Measurements from ENCODE around the gene WWOX. TPM values are rescaled to one million over a fixed set of nuclear protein-coding genes. Genes with fewer than 3 reads are reported as not detected.

Gene WWOX
- total RNA-seq, 6 experiments from 2014 or later: 13.0 to 24.3 (median 16.5) TPM

GRCh38 chr16:79163691-79164387, 1064.4 kb downstream of the WWOX start:
- peaks cover 0 to 20% (median 3%) of the 10 kb centered on the region in 4 donors for H3K4me1 ChIP-seq
- no peaks in the 10 kb centered on the region for H3K27me3 ChIP-seq
- H3K9me3 ChIP-seq: no peaks in the 10 kb centered on the region
- peak overlapping the region; percentile 28 to 45 (median 35) for H3K4me3 ChIP-seq
- intact Hi-C loops (cut with DNase I): no loop called here
- no peaks in the 10 kb centered on the region for H3K36me3 ChIP-seq
- no peak for TF ChIP-seq CTCF (IDR thresholded peaks at IDR 0.05)
- TF ChIP-seq POLR2A (IDR thresholded peaks at IDR 0.05): no peak
- 24% methylated on average over 13 of the region's 13 CpGs for WGBS (ENCODE audit: insufficient coverage, low coverage, low lambda C conversion rate, missing lambda C conversion rate)
- peak overlapping the region; percentile 61 to 73 (median 68) for H3K27ac ChIP-seq
- ATAC-seq: peak; percentile 86 to 92 (median 90)
- peak; percentile 44 to 67 (median 66) for DNase-seq

- peak in 2 of 4 donors; percentile 4 to 6 for ATAC-seq
- WGBS (ENCODE audit: insufficient coverage, low coverage, low lambda C conversion rate, missing lambda C conversion rate): 80% methylated on average over 9 of the region's 10 CpGs
- Histone ChIP-seq H3K9me3 (no peaks in the 10 kb centered on the region), H3K27ac (peak overlapping the region; percentile 61 to 73 (median 68)), H3K4me3 (peak overlapping the region; percentile 28 to 45 (median 35)), H3K36me3 (no peaks in the 10 kb centered on the region), H3K27me3 (no peaks in the 10 kb centered on the region), H3K4me1 (peaks cover 0 to 20% (median 3%) of the 10 kb centered on the region in 4 donors)
- no peak for DNase-seq
- intact Hi-C loops (cut with DNase I): no loop called here
- no peak for TF ChIP-seq CTCF (IDR thresholded peaks at IDR 0.05)
These were observed 1065.0 kb downstream of the WWOX start for GRCh38 chr16:79164388-79164995.

- intact Hi-C loops (cut with DNase I): no loop called here
- 91% methylated on average over 8 of the region's 9 CpGs for WGBS (ENCODE audit: insufficient coverage, low coverage, low lambda C conversion rate, missing lambda C conversion rate)
- ATAC-seq: no peak
These were observed 1065.6 kb downstream of the WWOX start for GRCh38 chr16:79165079-79165478.

GRCh38 chr16:79165506-79165905, 1066.1 kb downstream of the WWOX start:
- Histone ChIP-seq H3K4me1 (peaks cover 0 to 20% (median 3%) of the 10 kb centered on the region in 4 donors), H3K9me3 (no peaks in the 10 kb centered on the region), H3K36me3 (no peaks in the 10 kb centered on the region), H3K27me3 (no peaks in the 10 kb centered on the region), H3K4me3 (no peak overlapping the region), H3K27ac (peak overlapping the region in 1 of 3 donors; percentile 73)
- WGBS (ENCODE audit: insufficient coverage, low coverage, low lambda C conversion rate, missing lambda C conversion rate): 83% methylated on average over 9 of the region's 9 CpGs
- DNase-seq: peak in 1 of 3 donors; percentile 56
- intact Hi-C loops (cut with DNase I): no loop called here
- TF ChIP-seq POLR2A (IDR thresholded peaks at IDR 0.05) (no peak), CTCF (IDR thresholded peaks at IDR 0.05) (no peak)
- peak in 3 of 4 donors; percentile 45 to 78 (median 60) for ATAC-seq

More at GRCh38 chr16:79165079-79165478, 1065.6 kb downstream of the WWOX start:
- peaks cover 0 to 20% (median 3%) of the 10 kb centered on the region in 4 donors for H3K4me1 ChIP-seq
- H3K9me3 ChIP-seq: no peaks in the 10 kb centered on the region
- H3K36me3 ChIP-seq: no peaks in the 10 kb centered on the region
- no peaks in the 10 kb centered on the region for H3K27me3 ChIP-seq
- no peak for DNase-seq
- H3K4me3 ChIP-seq: no peak overlapping the region
- H3K27ac ChIP-seq: peak overlapping the region in 1 of 3 donors; percentile 73
- TF ChIP-seq CTCF (IDR thresholded peaks at IDR 0.05): no peak
- no peak for TF ChIP-seq POLR2A (IDR thresholded peaks at IDR 0.05)

All from right lobe of liver (tissue), 6 donors.